ENCODE data around the gene DQX1.

DQX1 gene

GRCh38 chr2:74529357-74530238 lies 3.6 kb upstream of the DQX1 start, which contains the start of the genes AUP1 and HTRA2:
AUP1 (minus strand) TSS chr2:74529706; CDS start chr2:74529629, 77 bp downstream.
HTRA2 (plus strand) TSS chr2:74529933; CDS start chr2:74530007, 74 bp downstream.
- peak; percentile 97 for DNase-seq (ENCODE audit: low spot score)
- no peak for TF ChIP-seq CTCF (IDR thresholded peaks at IDR 0.05; ENCODE audit: extremely low read depth, missing control alignments)

- DNase-seq (ENCODE audit: low spot score): peak; percentile 35
- TF ChIP-seq CTCF (IDR thresholded peaks at IDR 0.05; ENCODE audit: extremely low read depth, missing control alignments): no peak
Measured at GRCh38 chr2:74528600-74529356, 2.7 kb upstream of the DQX1 start.

- no peak for TF ChIP-seq CTCF (IDR thresholded peaks at IDR 0.05; ENCODE audit: extremely low read depth, missing control alignments)
- DNase-seq (ENCODE audit: low spot score): no peak
Measured at GRCh38 chr2:74527741-74528140, 1.7 kb upstream of the DQX1 start.

GRCh38 chr2:74526649-74527230 lies 709 bp upstream of the DQX1 start:
- TF ChIP-seq CTCF (IDR thresholded peaks at IDR 0.05; ENCODE audit: extremely low read depth, missing control alignments): no peak
- DNase-seq (ENCODE audit: low spot score): no peak

- no peak for TF ChIP-seq CTCF (IDR thresholded peaks at IDR 0.05; ENCODE audit: extremely low read depth, missing control alignments)
Measured at GRCh38 chr2:74524955-74525716, 895 bp downstream of the DQX1 start.

GRCh38 chr2:74524005-74524404 lies 2.0 kb downstream of the DQX1 start:
- TF ChIP-seq CTCF (IDR thresholded peaks at IDR 0.05; ENCODE audit: extremely low read depth, missing control alignments): no peak
- no peak for DNase-seq (ENCODE audit: low spot score)

More at GRCh38 chr2:74524955-74525716, 895 bp downstream of the DQX1 start:
- DNase-seq (ENCODE audit: low spot score): no peak

Measured in GM20000 (cell line).